K562 (cell line): ENCODE results near the gene MAST1. TPM values are rescaled to one million over a fixed set of nuclear protein-coding genes. Genes with fewer than 3 reads are reported as not detected.
A peak's percentile ranks its signal among the peaks of the same experiment; 100 is the strongest.

ENCODE experiments used
- GMEB1 ChIP-seq: fragments of 250-450 bp; sonication (Bioruptor Pico); IDR thresholded peaks from 2 replicates; pipeline ENCODE4 v1.4.0; 2020; ENCODE audit warnings: mild to moderate bottlenecking
- HNRNPL ChIP-seq: fragments of 200-400 bp; formaldehyde crosslinking; IDR thresholded peaks from 2 replicates; pipeline ENCODE4 v1.6.1; 2017; ENCODE audit warnings: low read depth, mild to moderate bottlenecking, low read length
- RFX1 ChIP-seq: fragments of 450-650 bp; IDR thresholded peaks from 2 replicates; pipeline ENCODE4 v1.6.1; 2016; ENCODE audit warnings: mild to moderate bottlenecking, moderate library complexity
- ZEB2 ChIP-seq: fragments of 450-650 bp; IDR thresholded peaks from 2 replicates; pipeline ENCODE4 v1.6.1; 2016
- ZNF318 ChIP-seq, 2 experiments: fragments of 450-650 bp; IDR thresholded peaks; 2 replicates each; pipeline ENCODE4 v1.6.1; 2016; ENCODE audit warnings: mild to moderate bottlenecking in 2 of 2, borderline replicate concordance in 1 of 2, low read depth in 1 of 2, moderate library complexity in 1 of 2
- ZNF347 ChIP-seq: fragments of 450-650 bp; formaldehyde crosslinking; IDR thresholded peaks from 2 replicates; pipeline ENCODE4 v1.4.0; 2020; ENCODE audit warnings: low read depth, mild to moderate bottlenecking, moderate library complexity
- ZNF584 ChIP-seq: fragments of 200-800 bp; sonication (Bioruptor generic); IDR thresholded peaks from 2 replicates; pipeline ENCODE4 v1.6.1; 2016; ENCODE audit warnings: low read depth, mild to moderate bottlenecking, missing genetic modification characterization, missing compliant biosample characterization
- polyA plus RNA-seq, 8 experiments: library from polyadenylated mRNA; depleted of rRNA in 4 of 8; stranded (reverse) in 5 of 8; unstranded in 3 of 8; fragments of >200 nt; fragmentation: Nextera tagmentation in 2 of 8; fragmentation: Illumina TruSeq in 1 of 8; extraction: Ambion mirVana in 2 of 8; extraction: Trizol in 1 of 8; gene quantifications; 2 replicates each; pipeline versions ENCODE4 v1.2.1 to v1.2.3, GENCODE V29; 2011 to 2014; ENCODE audit warnings: inconsistent platforms in 1 of 8, missing spikeins in 1 of 8
- total RNA-seq, 7 experiments: library from RNA; depleted of rRNA in 6 of 7; stranded (reverse); fragments of >200 nt in 6 of 7; fragmentation: Illumina TruSeq in 2 of 7; extraction: Trizol in 2 of 7; gene quantifications; 2 replicates each; pipeline versions ENCODE4 v1.2.1 to v1.2.3, GENCODE V29; 2011 to 2021; ENCODE audit warnings: low replicate concordance in 1 of 7
- TF ChIP-seq, protein P1 (sequence below), 2 experiments: fragments of 450-650 bp in 1 of 2; sonication (generic) in 1 of 2; formaldehyde crosslinking in 1 of 2; IDR thresholded peaks; 2 replicates each; pipeline versions ENCODE4 v1.7.1 to v1.9.0; 2016 to 2022; ENCODE audit warnings: inconsistent platforms in 1 of 2, mild to moderate bottlenecking in 1 of 2, missing genetic modification reagents in 1 of 2

Gene MAST1
- total and polyA plus RNA-seq, 9 of the 15 experiments (the other 6 are each of a cell fraction or from before 2014, with no cell fraction given) = 0.48 to 10.3 (median 3.9) TPM

DNA sequence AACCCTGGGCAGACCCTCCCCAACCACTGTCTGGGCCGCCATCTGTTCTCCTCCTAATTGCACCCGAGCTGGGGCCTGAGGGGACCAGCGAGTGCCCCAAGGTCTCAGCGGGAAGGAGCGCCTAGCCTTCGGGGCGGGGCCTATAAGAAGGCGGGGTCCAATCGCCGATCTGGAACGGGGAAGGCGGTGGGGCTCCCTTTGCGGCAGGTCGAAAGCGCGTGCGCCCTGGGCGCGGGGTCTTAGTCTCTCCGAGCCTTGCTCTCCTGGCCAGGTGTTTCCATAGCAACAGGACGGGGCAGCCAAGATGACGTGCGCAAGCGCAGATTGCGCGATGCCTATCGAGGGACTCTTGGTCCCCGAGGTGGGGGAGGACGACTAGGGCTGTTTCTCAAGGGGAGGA, 2.8 kb downstream of the MAST1 start (continued):
- TF ChIP-seq, protein P1, sequence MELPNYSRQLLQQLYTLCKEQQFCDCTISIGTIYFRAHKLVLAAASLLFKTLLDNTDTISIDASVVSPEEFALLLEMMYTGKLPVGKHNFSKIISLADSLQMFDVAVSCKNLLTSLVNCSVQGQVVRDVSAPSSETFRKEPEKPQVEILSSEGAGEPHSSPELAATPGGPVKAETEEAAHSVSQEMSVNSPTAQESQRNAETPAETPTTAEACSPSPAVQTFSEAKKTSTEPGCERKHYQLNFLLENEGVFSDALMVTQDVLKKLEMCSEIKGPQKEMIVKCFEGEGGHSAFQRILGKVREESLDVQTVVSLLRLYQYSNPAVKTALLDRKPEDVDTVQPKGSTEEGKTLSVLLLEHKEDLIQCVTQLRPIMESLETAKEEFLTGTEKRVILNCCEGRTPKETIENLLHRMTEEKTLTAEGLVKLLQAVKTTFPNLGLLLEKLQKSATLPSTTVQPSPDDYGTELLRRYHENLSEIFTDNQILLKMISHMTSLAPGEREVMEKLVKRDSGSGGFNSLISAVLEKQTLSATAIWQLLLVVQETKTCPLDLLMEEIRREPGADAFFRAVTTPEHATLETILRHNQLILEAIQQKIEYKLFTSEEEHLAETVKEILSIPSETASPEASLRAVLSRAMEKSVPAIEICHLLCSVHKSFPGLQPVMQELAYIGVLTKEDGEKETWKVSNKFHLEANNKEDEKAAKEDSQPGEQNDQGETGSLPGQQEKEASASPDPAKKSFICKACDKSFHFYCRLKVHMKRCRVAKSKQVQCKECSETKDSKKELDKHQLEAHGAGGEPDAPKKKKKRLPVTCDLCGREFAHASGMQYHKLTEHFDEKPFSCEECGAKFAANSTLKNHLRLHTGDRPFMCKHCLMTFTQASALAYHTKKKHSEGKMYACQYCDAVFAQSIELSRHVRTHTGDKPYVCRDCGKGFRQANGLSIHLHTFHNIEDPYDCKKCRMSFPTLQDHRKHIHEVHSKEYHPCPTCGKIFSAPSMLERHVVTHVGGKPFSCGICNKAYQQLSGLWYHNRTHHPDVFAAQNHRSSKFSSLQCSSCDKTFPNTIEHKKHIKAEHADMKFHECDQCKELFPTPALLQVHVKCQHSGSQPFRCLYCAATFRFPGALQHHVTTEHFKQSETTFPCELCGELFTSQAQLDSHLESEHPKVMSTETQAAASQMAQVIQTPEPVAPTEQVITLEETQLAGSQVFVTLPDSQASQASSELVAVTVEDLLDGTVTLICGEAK (IDR thresholded peaks at IDR 0.05) = peak; percentile 25; the same call in 1 of the 2 replicates
- TF ChIP-seq, protein P1 (CRISPR knock-in tag; IDR thresholded peaks at IDR 0.05) = no peak
- TF ChIP-seq RFX1 (peak; percentile 97), ZNF584 (CRISPR knock-in tag) (no peak), ZNF318 (IDR thresholded peaks at IDR 0.05; ENCODE audit: borderline replicate concordance in 1 of 2, low read depth in 1 of 2) (no peak), ZEB2 (no peak), ZNF347 (no peak), GMEB1 (CRISPR knock-in tag) (no peak), HNRNPL (no peak)
